Right atrium auricular region (tissue), 2 donors: ENCODE measurements around the gene IGIP. TPM values are rescaled to one million over a fixed set of nuclear protein-coding genes. Genes with fewer than 3 reads are reported as not detected.
A peak's percentile ranks its signal among the peaks of the same experiment; 100 is the strongest.

Experiments
- DNase-seq: peaks from one replicate; pipeline ENCODE4 v3.0.0-alpha.2; 2019; ENCODE audit warnings: low spot score
- H3K27ac ChIP-seq, 2 donors: fragments of 200-600 bp; sonication (generic); 1 replicate in 1 of 2; 2 replicates in 1 of 2; pipeline ENCODE4 v1.5.1; 2016 to 2019
- H3K27me3 ChIP-seq, 2 donors: fragments of 200-600 bp; sonication (generic); one replicate each; pipeline versions ENCODE4 v1.5.1 to v1.6.0; 2017 to 2019
- H3K36me3 ChIP-seq: fragments of 200-600 bp; sonication (generic); one replicate; pipeline ENCODE4 v1.5.1; 2016
- H3K4me1 ChIP-seq, 2 donors: fragments of 200-600 bp; sonication (generic); one replicate each; pipeline versions ENCODE4 v1.5.1 to v1.6.0; 2017 to 2019
- H3K4me3 ChIP-seq, 2 donors: fragments of 200-600 bp; sonication (generic); 1 replicate in 1 of 2; 2 replicates in 1 of 2; pipeline ENCODE4 v1.5.1; 2017 to 2019; ENCODE audit warnings: mild to moderate bottlenecking in 1 of 2, moderate library complexity in 1 of 2
- H3K9me3 ChIP-seq, 2 donors: fragments of 200-600 bp; sonication (generic); one replicate each; pipeline ENCODE4 v1.5.1; 2019
- CTCF ChIP-seq, 2 donors: fragments of 200-600 bp; sonication (generic); IDR thresholded peaks; one replicate each; pipeline ENCODE4 v1.5.1; 2019; ENCODE audit warnings: antibody characterized with exemption in 2 of 2
- total RNA-seq, 2 donors: library from RNA; depleted of rRNA; stranded (reverse); fragments of >200 nt; gene quantifications; one replicate each; pipeline ENCODE4 v1.1.0, GENCODE V29; 2016

IGIP gene
- total RNA-seq, 2 donors from 2014 or later: 13.7 to 13.8 TPM

DNA sequence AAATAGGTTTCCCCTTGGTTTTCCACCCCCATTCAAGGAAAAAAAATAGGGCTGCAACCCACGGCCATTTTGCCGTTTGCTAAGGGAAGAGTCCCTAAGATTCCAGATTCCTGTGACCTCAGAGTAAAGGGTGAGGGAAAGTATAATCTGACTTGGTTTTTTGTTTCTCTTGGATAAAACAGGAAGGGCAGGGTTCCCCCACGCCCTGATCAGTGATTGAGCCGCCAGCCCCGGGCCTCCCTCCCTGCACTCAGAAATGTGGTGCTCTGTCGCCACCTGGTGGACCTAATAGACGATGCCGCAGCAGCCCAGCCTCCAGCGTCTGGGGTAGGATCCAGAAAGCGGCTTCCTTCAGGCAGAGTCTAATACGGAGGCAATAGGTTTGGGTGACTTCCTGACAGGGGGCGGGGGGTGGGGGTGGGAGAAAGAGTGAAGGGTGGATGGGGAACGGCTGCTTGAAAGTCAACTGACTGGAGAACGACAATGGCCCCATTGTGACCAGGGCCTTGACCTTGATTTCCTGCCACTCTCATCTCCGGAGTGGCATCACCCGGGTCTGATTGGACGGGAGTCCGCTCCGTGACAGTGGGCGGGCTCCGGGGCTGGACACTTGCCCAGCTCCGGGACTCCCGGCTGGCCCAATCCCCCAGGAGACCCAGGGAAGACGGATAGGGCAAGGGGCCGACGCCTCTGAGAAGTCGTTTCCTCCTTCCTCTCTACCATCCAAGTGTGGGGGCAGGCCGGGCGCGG, 31.5 kb downstream of the IGIP start:
- peak; percentile 92 for DNase-seq
- no peaks in the 10 kb centered on the region for H3K27me3 ChIP-seq
- H3K9me3 ChIP-seq: no peaks in the 10 kb centered on the region
- peak; percentile 80 to 95 for TF ChIP-seq CTCF (IDR thresholded peaks at IDR 0.05)
- no peaks in the 10 kb centered on the region for H3K36me3 ChIP-seq
- peaks cover 0 to 14% of the 10 kb centered on the region in 2 donors for H3K4me1 ChIP-seq
- peak overlapping the region; percentile 65 to 79 for H3K27ac ChIP-seq
- peak overlapping the region; percentile 39 to 49 for H3K4me3 ChIP-seq

DNA sequence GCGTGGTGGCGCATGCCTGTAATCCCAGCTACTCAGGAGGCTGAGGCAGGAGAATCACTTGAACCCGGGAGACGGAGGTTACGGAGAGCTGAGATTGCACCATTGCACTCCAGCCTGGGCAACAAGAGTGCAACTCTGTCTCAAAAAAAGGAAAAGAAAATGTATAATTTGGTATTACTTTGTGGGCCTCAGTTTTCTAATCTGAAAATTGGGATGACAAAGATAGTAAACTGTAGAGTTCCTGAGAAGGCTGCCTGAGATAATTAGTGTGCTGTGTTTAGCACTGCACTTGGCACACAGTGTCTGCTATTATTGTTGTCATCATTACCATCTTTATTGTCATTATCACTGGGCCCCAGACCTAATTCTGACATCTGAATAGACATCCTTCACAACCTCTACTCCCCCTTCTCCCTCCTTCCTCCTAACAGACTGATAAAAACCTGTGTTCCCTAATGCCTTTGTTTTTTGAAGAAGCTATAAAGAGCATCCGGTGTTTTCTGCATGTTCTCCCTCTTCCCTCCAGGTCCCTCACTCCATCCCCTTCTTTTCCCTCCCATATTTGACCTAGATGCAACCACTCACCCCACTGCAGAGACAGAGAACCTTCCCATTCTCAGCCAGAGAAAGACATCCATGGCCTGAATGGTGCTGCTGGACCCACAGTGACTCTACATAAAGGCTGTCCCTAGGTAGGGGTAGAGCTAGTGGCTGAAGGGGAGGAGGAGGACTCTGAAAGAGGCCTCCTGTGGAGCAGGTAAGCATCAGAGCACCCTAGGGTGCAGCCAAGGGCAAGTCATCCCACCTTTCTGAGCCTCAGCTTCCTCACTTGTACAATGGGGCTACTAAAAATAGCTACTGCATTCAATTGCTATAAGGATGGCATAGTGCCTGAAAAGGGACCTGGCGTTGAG, 33.5 kb downstream of the IGIP start:
- H3K4me1 ChIP-seq: peaks cover 0 to 14% of the 10 kb centered on the region in 2 donors
- H3K27me3 ChIP-seq: no peaks in the 10 kb centered on the region
- no peak overlapping the region for H3K27ac ChIP-seq
- no peak for DNase-seq
- H3K36me3 ChIP-seq: no peaks in the 10 kb centered on the region
- H3K4me3 ChIP-seq: no peak overlapping the region
- H3K9me3 ChIP-seq: no peaks in the 10 kb centered on the region
- no peak for TF ChIP-seq CTCF (IDR thresholded peaks at IDR 0.05)

DNA sequence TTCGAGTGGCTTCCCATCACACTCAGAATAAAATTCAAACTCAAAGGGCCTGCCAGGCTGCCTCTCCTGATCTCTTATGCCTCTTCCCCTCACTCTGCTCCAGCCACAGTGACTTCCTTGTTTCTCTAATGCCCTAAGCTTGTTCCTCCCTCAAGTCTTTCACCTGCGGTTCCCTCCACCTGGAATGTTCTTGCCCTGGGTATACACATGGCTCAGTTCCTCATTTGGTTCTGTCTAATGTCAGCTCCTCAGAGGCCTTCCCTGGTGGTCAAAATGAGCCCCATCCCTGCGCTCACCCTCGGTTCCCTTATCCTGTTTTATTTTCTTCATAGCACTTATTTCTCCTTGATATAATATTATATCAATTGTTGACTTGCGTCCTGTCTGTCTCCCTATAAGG, 36.5 kb downstream of the IGIP start:
- peaks cover 0 to 13% of the 10 kb centered on the region in 2 donors for H3K4me1 ChIP-seq
- no peaks in the 10 kb centered on the region for H3K36me3 ChIP-seq
- no peaks in the 10 kb centered on the region for H3K9me3 ChIP-seq
- no peak for TF ChIP-seq CTCF (IDR thresholded peaks at IDR 0.05)
- H3K4me3 ChIP-seq: no peak overlapping the region
- H3K27me3 ChIP-seq: no peaks in the 10 kb centered on the region
- H3K27ac ChIP-seq: no peak overlapping the region
- DNase-seq: no peak

GRCh38 chr5:140162781-140163180, 37.0 kb downstream of the IGIP start:
- Histone ChIP-seq H3K36me3 (no peaks in the 10 kb centered on the region), H3K4me3 (no peak overlapping the region), H3K4me1 (peaks cover 0 to 9% of the 10 kb centered on the region in 2 donors), H3K27ac (no peak overlapping the region), H3K9me3 (no peaks in the 10 kb centered on the region), H3K27me3 (no peaks in the 10 kb centered on the region)
- TF ChIP-seq CTCF (IDR thresholded peaks at IDR 0.05): no peak
- no peak for DNase-seq

DNA sequence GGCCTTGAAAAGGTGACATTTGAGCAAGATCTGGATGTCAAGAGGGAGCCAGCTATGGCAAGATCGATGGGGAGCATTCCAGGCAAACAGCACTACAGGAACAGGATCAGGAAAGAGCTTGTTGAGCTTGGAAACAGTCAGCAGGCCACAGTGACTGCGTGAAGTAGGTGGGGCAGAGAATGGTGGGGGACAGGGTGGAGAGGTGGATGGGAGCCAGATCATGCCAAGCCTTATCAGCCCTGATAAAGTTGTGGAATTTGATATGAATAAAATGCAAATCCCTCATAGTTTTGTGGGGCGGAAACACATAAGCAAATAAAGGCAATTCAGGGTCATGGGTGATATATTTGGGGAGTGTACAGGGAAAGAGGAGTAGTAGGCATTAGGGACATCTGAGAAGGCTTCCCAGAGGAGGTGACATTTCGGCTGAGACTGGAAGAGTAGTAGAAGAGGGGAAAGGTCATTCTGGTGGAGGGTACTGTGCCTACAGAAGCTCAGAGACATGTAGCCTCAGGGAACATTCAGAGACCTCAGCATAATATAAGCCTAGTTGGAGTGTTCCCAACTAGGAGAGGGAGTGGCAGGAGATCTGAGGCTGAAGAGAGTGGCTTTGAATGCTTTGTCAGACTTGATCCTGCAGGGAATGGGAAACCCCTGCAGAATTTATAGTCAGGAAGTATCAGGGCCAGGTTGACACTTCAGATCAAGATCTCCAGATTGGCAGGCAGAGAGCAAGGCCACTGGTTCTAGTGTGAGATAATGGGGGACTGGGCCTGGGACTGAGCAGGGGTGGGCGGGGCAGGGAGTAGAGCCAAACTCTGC, 39.6 kb downstream of the IGIP start:
- no peak overlapping the region for H3K27ac ChIP-seq
- H3K9me3 ChIP-seq: no peaks in the 10 kb centered on the region
- H3K36me3 ChIP-seq: no peaks in the 10 kb centered on the region
- H3K4me1 ChIP-seq: peaks cover 0 to 9% of the 10 kb centered on the region in 2 donors
- TF ChIP-seq CTCF (IDR thresholded peaks at IDR 0.05): no peak
- H3K27me3 ChIP-seq: no peaks in the 10 kb centered on the region
- DNase-seq: no peak
- H3K4me3 ChIP-seq: no peak overlapping the region
